ENCODE results near the gene CST1.
"Not testable (repeated sequence)": the region's sequence is repeated elsewhere in the genome, so short reads cannot be mapped to it uniquely, and the experiment has no call there.

The CST1 gene

GRCh38 chr20:23752481-23753193, 1.9 kb upstream of the CST1 start:
- Histone ChIP-seq H3K27ac (no peak overlapping the region), H3K27me3 (replicated peaks) (no peaks in the 10 kb centered on the region), H3K4me3 (ENCODE audit: low read depth, low read length) (no peak overlapping the region), H3K36me3 (replicated peaks) (no peaks in the 10 kb centered on the region)
- in situ Hi-C loops (cut with HindIII; ENCODE audit: low pct_ligation_motif_present, low sequenced_read_pairs), result no loop called here
- TF ChIP-seq, protein P1, sequence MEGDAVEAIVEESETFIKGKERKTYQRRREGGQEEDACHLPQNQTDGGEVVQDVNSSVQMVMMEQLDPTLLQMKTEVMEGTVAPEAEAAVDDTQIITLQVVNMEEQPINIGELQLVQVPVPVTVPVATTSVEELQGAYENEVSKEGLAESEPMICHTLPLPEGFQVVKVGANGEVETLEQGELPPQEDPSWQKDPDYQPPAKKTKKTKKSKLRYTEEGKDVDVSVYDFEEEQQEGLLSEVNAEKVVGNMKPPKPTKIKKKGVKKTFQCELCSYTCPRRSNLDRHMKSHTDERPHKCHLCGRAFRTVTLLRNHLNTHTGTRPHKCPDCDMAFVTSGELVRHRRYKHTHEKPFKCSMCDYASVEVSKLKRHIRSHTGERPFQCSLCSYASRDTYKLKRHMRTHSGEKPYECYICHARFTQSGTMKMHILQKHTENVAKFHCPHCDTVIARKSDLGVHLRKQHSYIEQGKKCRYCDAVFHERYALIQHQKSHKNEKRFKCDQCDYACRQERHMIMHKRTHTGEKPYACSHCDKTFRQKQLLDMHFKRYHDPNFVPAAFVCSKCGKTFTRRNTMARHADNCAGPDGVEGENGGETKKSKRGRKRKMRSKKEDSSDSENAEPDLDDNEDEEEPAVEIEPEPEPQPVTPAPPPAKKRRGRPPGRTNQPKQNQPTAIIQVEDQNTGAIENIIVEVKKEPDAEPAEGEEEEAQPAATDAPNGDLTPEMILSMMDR (IDR thresholded peaks at IDR 0.05; ENCODE audit: low read depth, low read length, missing control alignments), result no peak
- no peak for DNase-seq

DNA sequence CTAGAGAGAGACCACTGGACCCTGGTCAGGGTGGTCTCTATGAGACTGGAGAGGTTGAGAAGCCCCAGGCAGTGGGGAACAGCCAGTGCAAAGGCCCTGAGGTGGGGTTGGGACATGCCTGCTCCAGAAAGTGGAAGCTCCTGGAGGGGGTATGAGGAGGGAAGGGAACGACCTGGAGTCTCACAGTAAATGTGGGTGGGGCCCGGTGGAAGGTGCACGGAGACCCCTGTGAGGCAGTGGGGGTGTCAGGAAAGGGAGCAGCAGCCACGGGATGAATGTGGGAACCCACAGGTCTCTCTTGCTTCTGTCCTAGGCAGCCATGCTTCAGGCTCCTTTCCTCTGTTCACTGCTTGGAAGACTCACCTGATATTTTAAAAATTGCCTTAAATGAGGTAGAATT, 1.3 kb upstream of the CST1 start:
- TF ChIP-seq, protein P1 (IDR thresholded peaks at IDR 0.05; ENCODE audit: low read depth, low read length, missing control alignments), result no peak
- no peak overlapping the region for H3K27ac ChIP-seq
- DNase-seq, result no peak
- H3K4me3 ChIP-seq (ENCODE audit: low read depth, low read length), result no peak overlapping the region
- no peaks in the 10 kb centered on the region for H3K36me3 ChIP-seq (replicated peaks)
- in situ Hi-C loops (cut with HindIII; ENCODE audit: low pct_ligation_motif_present, low sequenced_read_pairs), result no loop called here
- H3K27me3 ChIP-seq (replicated peaks), result no peaks in the 10 kb centered on the region

DNA sequence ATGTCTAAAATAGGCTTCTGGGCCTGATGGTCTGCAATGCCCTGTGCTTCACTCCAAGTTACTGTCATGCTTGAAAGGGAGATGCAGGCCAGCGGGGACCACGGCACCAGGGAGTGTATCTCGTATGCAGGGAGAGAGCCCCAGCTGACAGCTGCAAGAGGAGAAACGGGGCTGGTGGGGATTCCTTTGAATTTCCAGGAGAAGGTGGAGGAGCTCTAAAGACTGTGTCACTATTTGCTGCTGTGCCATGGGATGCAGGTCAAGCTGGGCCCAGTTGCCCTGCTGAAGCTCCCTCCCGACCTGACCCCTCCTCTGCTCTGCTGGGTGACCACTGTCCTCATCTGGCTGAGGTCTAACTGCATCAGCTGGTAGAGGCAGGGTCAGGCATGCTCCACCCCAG, 989 bp downstream of the CST1 start:
- no peak overlapping the region for H3K4me3 ChIP-seq (ENCODE audit: low read depth, low read length)
- in situ Hi-C loops (cut with HindIII; ENCODE audit: low pct_ligation_motif_present, low sequenced_read_pairs), result no loop called here

GRCh38 chr20:23748975-23749374, 1.8 kb downstream of the CST1 start:
- H3K4me3 ChIP-seq (ENCODE audit: low read depth, low read length); H3K27me3 ChIP-seq (replicated peaks); in situ Hi-C loops (cut with HindIII; ENCODE audit: low pct_ligation_motif_present, low sequenced_read_pairs); DNase-seq; H3K27ac ChIP-seq; H3K36me3 ChIP-seq (replicated peaks): not testable (repeated sequence)
- TF ChIP-seq, protein P1 (IDR thresholded peaks at IDR 0.05; ENCODE audit: low read depth, low read length, missing control alignments), result peak; percentile 13

More for the DNA sequence above, 989 bp downstream of the CST1 start:
- no peak overlapping the region for H3K27ac ChIP-seq
- no peaks in the 10 kb centered on the region for H3K27me3 ChIP-seq (replicated peaks)
- no peak for DNase-seq
- no peaks in the 10 kb centered on the region for H3K36me3 ChIP-seq (replicated peaks)
- TF ChIP-seq, protein P1 (IDR thresholded peaks at IDR 0.05; ENCODE audit: low read depth, low read length, missing control alignments), result no peak

- DNase-seq; in situ Hi-C loops (cut with HindIII; ENCODE audit: low pct_ligation_motif_present, low sequenced_read_pairs); H3K27me3 ChIP-seq (replicated peaks); H3K36me3 ChIP-seq (replicated peaks); H3K27ac ChIP-seq; H3K4me3 ChIP-seq (ENCODE audit: low read depth, low read length): not testable (repeated sequence)
These were observed 3.2 kb downstream of the CST1 start for GRCh38 chr20:23747551-23747950.

GRCh38 chr20:23747092-23747491, 3.6 kb downstream of the CST1 start:
- in situ Hi-C loops (cut with HindIII; ENCODE audit: low pct_ligation_motif_present, low sequenced_read_pairs), result not testable (repeated sequence)

GRCh38 chr20:23746321-23746720, 4.4 kb downstream of the CST1 start:
- Histone ChIP-seq H3K4me3 (ENCODE audit: low read depth, low read length) (no peak overlapping the region), H3K27ac (no peak overlapping the region), H3K36me3 (replicated peaks) (no peaks in the 10 kb centered on the region), H3K27me3 (replicated peaks) (no peaks in the 10 kb centered on the region)
- DNase-seq, result no peak
- TF ChIP-seq, protein P1 (IDR thresholded peaks at IDR 0.05; ENCODE audit: low read depth, low read length, missing control alignments), result no peak
- in situ Hi-C loops (cut with HindIII; ENCODE audit: low pct_ligation_motif_present, low sequenced_read_pairs), result no loop called here

More at GRCh38 chr20:23747092-23747491, 3.6 kb downstream of the CST1 start:
- H3K27ac ChIP-seq; DNase-seq; H3K4me3 ChIP-seq (ENCODE audit: low read depth, low read length); H3K36me3 ChIP-seq (replicated peaks); H3K27me3 ChIP-seq (replicated peaks): not testable (repeated sequence)

Data from brain microvascular endothelial cell (primary cell).